NCI-H774 (cell line): ENCODE data around the gene NRXN3.

Source experiments
- DNase-seq: peaks from one replicate; lab custom pipeline; 2025; lab: John Stamatoyannopoulos, UW

The NRXN3 gene

DNA sequence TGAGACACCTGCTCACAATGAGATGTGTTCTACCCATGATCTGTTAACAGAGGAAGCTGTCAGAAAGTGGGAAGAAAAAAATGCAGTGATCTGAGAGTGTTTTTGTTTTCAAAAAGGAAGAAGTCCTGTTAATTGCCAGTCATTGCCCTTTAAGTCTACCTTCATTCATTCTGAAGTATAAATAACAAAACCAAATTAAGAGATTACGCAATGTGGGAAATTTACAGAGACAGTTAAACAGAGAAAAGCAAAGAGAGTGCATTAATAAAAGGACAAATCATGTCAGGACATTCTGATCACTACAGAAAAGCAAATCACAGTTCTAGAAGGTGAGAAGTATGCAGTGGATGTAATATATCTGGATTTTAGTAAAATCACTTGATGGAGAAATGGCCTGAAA lies 154.2 kb downstream of the NRXN3 start:
- DNase-seq = no peak

DNA sequence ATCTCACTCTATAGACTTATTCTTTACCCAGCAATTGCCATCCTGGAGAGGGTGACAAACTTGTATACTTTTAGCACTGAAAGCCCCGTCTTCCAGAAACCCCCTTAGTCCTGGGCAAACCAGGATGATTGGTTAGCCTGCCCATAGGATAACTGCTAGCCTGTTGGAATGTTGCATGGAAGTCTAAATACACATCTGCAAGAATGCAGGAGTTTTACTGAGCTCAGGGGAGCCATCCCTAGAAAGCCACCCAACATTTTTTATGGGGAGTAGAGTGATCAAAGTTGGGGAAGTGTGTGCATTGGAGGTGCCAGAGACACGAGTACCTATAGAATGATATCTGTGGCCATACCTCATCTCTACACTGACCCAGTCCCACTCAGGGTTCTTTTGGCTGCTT lies 155.7 kb downstream of the NRXN3 start:
- DNase-seq = no peak

DNA sequence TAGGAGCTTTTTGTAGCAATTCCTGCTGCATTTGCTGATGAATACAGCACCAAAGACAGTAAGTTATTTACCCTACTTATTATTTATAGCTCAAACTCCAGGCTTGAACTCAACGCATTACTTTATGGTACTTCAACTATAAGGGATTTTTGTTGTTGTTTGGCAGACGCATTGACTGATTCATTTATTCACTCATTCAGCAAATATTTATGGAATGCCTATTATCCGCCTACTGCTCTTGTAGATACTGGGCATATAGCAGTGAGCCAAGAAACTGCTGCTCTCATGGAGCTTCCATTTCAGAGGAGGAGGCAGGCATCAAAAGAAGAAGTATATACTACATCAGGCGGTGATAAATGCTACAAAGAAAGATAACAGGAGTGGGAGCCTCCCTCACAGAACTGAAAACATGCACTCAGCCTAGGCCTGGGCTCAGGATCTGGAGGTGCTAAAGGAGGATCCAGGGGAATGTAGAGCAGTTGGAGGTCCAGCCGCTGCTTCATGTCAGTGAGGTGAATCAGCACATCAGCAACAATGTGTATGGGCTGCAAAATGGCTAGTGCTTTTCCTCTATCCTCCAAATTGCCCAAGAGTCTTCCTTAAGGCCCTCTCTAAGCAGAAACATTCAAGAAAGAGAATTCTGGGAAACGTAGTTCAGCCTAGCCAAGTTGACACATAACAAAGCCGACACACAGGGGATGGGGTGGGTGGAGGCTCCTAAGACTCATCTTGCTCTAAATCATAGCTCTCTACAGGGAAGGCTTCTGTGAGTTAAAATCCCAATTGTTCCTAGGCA lies 157.5 kb downstream of the NRXN3 start:
- DNase-seq = no peak

DNA sequence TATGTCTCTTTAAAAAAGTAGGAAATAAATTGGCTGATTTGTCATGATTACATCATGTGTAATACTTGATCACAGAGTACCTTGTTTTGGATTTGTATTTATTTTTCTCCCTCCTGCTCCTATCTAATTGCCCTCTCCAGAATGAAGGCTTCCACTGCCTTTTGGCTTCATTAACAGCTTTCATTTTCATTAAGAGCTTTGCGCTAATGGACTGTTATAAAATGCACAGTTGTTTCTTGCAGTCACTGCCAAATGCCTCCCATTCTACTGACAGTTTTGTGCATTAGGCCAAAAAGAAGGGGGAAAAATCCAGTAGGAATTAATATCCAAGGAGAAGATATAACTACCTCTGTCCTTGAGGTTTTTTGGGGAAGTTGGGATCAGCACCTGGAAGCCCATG lies 159.2 kb downstream of the NRXN3 start:
- no peak for DNase-seq

DNA sequence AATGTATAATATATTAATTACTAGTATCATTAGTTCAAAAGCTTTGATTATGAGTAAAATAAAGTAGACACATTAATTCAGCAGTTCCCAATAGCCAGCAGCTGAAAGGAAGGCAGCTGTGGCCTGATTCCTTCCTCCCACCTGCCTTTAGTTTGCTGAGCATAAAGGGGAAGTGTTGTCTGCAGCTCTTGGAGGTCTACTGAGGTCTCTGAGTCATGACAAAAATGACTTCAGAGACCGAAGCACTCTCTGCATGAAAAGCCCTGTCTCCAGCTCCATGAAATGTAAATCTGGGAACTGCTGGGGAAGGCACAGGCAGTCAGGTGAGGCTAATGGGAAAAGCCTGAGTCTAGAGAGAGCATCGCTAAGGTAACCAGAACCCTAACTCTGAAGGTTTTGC lies 165.4 kb downstream of the NRXN3 start:
- DNase-seq = no peak

DNA sequence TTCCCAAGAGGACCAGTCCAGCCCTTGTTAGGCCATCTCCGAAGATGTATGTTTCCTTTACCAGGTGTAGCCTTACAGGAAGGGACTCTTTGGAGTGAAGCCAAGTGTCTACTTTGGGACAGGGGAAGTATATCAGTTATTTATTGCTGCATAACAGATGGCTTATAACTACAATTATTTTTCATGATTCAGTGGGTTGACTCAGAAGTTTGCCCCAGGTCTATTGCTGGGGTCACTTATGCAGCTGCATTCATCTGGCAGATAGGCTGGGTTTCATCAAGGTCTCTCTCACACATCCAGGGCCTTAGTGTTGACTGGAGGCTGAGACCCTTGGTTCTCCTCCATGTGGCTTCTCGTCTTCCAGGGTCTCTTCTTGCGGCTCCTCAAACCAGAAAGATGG lies 170.1 kb downstream of the NRXN3 start:
- no peak for DNase-seq

DNA sequence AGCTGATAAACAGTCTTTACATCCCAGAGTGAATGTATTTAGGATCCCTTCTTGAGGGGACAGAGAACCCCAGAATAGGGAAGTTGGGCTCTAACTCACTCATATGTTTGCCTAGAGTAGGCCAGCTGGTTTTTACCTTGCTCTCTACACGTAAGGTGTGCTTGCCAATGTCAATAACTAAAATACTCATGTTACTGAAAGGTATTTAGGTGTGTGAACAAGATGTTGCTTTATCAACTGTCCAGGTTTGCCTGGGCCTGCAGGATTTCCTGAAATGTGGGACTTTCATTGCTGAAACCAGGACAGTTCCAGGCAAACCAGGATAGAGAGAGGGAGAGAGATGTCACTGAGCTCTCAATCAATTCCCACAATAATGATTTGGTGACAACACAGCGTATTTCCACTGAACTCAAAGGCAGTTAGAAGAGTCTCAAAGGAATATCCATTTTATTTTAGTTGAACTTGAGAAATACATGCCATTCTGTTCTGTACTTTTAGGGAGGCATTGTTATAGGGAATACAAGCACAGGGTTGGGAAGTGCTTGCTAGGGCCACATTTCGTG lies 171.7 kb downstream of the NRXN3 start:
- peak; percentile 47 for DNase-seq

DNA sequence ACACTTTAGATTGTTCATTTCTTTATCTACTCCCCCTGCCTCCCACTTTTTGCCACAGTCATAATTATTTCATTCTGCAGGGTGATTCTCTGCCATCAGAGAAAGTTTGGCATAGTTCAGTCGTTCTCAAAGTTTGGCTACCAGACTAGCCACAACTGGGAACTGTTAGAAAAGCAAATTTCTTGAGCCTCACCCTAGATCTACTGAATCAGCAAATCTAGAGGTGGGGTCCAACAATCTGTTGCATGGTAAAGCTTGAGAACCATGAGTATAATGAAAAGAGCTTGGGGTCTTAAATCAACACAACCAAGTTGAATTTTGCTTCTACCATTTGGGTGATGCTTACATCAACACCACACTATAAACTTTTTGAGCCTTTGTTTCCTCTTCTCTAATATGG lies 172.7 kb downstream of the NRXN3 start:
- DNase-seq = no peak

DNA sequence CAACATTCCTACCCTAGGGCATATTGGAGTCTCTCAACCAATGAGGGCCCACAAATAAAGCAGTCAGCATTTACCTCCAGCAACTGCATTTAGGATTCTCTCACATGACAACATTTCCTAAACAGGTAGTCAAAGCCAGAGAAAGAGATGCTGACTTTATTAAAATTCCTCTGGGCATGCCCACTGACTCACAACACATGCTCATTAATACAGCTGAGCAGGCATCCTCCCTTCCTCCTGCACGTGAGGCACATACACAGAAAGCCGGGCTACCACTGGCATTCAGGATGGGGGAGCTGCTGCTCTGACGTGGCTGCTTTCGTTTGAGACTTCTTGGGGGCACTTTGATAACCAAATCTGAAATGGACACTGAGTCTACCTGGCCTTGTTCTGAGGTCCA lies 174.1 kb downstream of the NRXN3 start:
- no peak for DNase-seq

DNA sequence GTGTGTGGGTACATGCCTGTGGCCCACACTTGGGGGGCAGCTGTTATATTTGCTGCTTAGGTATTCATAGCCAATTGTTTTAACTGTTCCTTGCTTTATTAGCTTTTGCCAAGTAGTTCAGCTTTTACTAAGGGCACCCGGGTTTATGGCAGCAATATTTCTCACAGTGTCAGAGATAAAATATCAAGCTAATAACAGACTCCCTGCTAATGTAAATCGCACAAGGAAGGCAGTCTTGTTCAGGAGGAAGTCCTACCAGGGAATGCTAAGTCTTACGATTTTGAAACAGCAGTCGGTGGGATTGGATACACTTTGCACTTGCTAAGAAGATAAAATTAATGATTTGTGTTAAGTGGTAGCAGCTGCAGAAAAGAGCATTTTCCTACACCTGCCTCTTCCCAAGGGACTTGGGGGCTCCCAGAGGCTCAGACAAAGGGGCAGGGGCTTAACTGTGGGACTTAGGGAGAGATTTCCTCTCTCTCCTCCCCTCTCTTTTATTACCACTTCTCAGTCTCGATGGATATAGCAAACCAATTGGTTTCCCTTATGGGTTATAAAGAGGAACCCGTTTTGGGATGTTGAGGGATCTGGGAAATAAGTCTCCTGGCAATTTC lies 175.1 kb downstream of the NRXN3 start:
- DNase-seq = no peak

DNA sequence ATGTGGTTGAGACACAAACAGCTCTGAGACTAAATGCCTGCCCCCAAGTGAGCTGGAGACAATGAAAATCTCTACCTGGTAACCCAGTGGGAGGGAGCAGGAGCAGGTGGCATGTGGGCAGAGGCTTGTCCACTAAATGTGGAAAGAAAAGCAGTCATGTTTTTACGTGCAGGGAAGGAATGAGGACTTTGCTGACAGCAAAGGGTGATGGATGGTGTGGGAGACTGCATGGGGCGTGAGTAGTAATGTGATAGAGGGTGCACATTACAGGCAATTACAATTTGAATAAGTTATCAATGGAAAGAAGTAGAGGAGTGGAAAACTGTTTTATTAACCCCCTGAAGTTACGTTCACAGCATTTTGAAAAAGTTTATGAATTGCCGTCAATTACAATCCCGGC lies 176.6 kb downstream of the NRXN3 start:
- DNase-seq = no peak

DNA sequence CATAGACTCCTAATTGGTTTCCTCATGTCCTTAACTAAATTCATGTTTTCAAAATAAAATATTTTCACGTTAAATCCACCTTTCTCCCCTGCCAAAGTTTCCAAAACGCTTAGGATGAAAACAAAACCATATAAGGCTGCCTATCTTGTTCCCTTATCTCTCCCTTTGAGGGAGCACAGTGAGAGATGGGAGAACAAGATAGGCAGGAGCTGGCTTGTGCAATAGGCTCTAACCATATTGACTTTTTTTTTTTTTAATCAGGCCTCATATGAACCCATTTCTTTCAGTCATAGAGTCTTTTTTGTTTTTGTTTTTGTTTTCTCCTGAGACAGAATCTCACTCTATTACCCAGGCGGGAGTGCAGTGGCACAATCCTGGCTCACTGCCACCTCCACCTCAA lies 184.9 kb downstream of the NRXN3 start:
- no peak for DNase-seq

DNA sequence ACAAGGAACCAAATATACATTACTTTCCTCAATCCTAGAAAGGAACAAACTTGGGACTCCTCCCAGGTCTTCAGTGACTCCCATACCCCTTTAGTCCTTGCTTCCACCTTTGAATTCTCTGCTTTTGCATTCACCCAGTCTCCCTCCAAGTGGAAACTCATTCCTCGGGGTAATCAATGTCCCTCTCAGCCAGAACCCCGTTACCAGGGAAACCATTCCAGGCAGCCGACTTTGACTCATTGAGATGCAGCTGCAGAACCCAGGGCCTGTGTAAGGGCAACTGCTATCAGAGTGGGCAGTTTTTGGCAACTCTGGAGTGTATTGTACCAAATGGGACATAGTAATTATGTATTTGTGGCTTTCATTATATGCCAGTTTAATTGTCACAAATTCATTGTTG lies 186.2 kb downstream of the NRXN3 start:
- no peak for DNase-seq

DNA sequence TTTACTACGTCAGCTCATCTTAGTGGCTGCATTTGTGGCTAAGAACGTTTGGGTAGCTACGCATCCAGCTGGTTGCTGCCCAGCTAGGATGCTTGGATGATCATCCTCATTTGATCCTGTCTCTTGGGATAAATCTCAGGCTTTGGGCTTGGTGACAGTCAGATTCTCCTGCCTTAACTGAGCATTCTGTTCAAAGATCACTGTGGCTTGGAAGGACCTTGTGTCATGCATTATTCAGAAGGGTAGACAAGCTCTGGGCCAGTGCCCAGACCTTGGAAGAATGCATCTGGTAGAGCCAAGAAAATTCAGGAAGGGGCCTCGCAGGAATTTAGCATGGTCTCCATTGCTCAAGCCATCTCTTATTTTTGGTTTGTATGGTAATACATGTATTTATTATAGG lies 188.4 kb downstream of the NRXN3 start:
- no peak for DNase-seq

DNA sequence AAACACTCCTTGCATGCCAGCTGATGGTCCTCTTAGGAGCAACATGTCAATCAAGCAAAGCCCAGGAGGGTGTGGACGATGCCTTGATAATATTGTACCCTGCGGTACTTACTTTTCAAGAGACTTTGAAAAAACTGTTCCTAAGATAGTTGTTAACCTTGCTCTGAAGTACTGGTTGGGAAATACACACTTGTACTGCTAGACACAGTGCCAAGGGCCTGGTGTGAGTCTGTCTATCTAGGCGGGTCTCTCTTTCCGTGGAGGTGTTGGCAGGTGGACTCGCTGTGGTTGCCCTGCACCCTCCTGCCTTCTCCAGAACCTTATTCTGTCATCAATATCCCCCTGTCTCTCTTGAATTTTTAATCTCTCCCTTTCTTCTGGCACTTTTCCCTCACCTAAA lies 189.4 kb downstream of the NRXN3 start:
- no peak for DNase-seq

DNA sequence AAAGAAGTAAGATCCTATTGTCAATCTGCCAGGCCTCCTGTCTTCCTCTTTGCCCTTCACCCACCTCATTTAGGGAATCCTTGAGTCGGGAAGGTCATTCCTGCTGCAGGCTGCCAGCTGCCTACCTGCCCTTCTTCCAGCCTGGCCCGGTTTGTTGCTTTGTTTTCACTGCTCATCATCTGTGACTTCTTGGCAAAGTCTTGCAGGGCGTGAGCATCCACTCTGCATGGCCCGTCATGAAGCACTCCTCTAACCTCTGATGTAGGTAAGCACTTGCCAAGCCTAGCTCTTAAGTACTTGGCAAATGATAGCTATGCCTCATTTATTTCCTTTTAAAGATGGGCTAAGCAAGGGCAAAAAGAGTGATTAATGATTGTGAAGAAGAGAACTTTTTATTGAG lies 192.8 kb downstream of the NRXN3 start:
- DNase-seq = no peak

DNA sequence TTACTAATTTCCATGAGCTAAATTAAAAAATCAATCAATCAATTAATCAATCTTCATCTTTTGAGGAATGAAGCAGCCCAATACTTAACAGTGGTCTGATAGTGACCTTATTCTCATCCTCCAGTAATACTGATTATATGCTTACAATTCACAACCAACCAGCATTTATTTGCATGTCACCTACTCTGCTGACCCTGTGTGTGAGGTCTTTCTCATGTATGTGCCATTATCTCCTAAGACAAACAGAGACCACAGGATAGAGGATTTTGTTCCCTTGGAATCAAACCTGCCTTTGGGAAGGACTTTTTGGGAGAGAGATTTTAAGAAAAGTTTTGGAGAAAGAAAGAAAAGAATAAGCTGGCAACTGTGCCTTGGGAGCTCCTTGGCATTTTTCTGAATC lies 197.2 kb downstream of the NRXN3 start:
- no peak for DNase-seq

DNA sequence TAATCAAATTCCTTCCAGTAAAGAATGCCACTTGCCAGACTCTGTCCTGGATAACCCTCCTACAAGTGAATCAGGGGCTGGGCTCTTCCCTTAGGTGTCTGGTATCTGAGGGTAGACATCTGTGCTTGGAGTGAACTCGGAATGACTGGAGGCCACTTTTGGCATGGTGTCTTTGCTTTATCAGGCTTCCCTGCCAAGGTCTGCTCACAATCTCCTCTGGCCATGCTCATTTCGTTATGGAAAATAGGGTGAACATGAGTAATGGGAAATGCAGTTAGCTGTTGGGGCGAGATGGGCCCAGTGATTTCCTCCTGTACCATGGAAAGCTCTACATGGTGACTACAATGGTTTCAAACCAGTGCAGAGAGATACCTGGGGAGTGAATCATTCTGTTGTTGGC lies 212.9 kb downstream of the NRXN3 start:
- DNase-seq = no peak

DNA sequence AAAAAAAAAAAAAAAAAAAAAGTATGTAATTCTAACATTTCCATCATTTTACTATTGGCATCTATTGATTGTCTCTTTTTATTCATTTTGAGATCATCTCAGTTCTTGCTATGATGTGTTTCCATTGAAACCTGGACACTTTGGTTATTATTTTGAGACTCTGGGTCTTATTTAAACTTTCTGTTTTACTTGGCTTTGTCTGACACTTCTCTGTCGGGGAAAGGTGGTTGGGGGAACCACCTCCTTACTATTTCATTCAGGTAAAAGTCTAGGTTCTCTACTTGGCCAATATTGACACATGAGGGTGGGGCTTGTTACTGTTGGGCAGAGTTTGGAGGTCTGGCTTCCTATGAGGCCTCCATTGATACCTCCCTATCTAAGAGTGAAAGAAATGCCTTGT lies 228.0 kb downstream of the NRXN3 start:
- no peak for DNase-seq

DNA sequence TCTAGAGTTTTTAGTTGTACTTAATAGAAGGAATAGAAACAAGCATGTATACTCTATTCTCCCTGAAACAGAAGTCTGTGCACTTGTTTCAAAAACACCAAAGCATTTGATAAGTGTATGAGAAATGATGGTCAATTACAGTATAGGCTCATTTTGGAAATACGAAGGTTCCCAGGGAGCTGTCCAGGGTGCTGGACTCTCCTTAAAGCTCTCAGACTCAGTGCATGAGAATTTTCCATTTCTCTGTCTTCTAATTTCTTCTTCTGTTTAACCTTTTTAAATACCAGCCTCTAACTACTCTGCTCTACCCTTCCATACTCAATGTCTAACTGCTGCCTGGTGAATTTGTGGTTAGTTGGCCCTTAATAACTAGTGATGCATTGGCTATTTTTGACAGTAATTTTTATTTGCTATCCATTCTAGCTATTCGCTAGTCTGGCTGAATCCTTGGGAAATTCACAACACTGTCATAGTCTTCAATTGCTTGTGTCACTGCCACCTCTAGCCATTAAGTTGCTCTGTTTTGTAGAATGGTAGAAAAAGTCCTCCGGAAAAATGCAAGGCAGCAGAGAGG lies 229.2 kb downstream of the NRXN3 start:
- no peak for DNase-seq

DNA sequence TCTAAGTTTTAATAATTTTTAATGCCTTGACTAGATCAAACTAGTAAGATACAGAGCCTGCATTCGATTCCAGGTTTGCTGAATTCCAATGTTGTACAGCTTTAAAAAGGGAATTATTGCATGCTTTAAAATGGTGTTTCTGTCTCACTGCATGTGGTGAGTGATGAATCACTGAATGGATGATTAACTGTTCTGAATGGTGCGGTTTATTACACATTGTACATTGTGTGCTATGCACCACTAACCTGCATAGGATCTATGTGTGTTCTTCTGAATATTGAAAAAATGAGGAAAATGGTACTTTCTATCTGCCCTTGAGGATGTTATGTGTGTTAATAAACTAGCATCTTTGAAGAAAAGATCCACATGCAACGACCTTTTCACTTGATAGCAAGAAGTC lies 231.7 kb downstream of the NRXN3 start:
- no peak for DNase-seq

DNA sequence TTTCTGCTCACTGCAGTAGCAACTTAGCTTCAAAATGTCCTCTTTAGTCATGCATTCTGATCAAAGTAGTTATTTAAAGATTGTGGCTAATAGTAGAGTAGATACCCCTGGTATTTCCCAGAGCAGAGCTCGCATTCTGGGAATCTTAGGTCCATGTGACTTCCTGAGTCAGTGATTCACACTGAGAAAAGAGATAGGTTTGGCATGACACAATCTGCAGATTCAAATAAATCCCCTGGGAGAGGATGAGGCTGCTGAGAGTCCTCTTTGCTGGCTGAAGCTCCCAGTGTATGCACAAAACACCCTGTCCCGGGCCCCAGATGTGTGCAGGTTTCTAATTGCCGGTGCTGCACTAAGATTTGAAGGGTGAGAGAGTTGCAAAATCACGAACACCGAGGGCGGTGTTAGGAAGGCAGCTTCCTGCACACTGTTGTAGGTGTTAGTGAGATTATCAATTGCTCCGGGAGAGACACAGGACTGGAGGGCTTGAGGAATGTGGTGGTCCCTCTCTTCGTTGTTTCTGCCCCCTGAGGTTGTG lies 233.2 kb downstream of the NRXN3 start:
- DNase-seq = no peak
